Pancreas (tissue), 10 donors: ENCODE measurements around the gene TMEM132C. TPM values are rescaled to one million over a fixed set of nuclear protein-coding genes. Genes with fewer than 3 reads are reported as not detected.
"Not testable (repeated sequence)": the region's sequence is repeated elsewhere in the genome, so short reads cannot be mapped to it uniquely, and the experiment has no call there.

ENCODE experiments used
- ATAC-seq, 4 donors: fragments of 200-7000 bp; cut with Tn5 transposase; one replicate each; pipeline versions ENCODE4 v1.8.0 to v1.9.1; 2020; ENCODE audit warnings: mild to moderate bottlenecking in 4 of 4, moderate library complexity in 4 of 4
- DNase-seq, 6 donors: peaks; one replicate each; pipeline ENCODE4 v3.0.0-alpha.2; 2020
- FAIRE-seq: peaks from 2 replicates; lab custom pipeline; 2012; peaks lifted over from hg19 to GRCh38; lab: Jason Lieb, UNC
- H3K27ac ChIP-seq, 4 donors: fragments of 200-600 bp; sonication (generic); 1 replicate in 3 of 4; 2 replicates in 1 of 4; pipeline versions ENCODE4 v1.5.0 to v1.8.0; 2020
- H3K27me3 ChIP-seq, 4 donors: fragments of 200-600 bp; one replicate each; pipeline ENCODE4 v1.8.0; 2021
- H3K36me3 ChIP-seq, 3 donors: fragments of 200-600 bp; sonication (generic) in 1 of 3; one replicate each; pipeline versions ENCODE4 v1.5.0 to v1.8.0; 2020 to 2021
- H3K4me1 ChIP-seq, 3 donors: fragments of 200-600 bp; one replicate each; pipeline ENCODE4 v1.8.0; 2021
- H3K4me3 ChIP-seq, 4 donors: fragments of 200-600 bp; sonication (generic) in 2 of 4; one replicate each; pipeline versions ENCODE4 v1.5.0 to v1.8.0; 2020 to 2021
- H3K9me3 ChIP-seq, 4 donors: fragments of 200-600 bp; one replicate each; pipeline ENCODE4 v1.8.0; 2021
- WGBS, 2 donors: extraction: QIAGEN DNeasy Blood & Tissue Kit; methylation state at CpG; one replicate each; pipeline ENCODE4 v1.1.7; 2013; 5-methylcytosine and 5-hydroxymethylcytosine counted together
- intact Hi-C, 3 donors: fragments of 100-400 bp; cut with DNase I; formaldehyde crosslinking; loops; one replicate each; pipeline versions ENCODE4 v1.11.1 to v1.14.2; 2022
- polyA plus RNA-seq, 2 donors: library from polyadenylated mRNA; stranded (reverse); fragments of 200-250 nt; gene quantifications; one replicate each; pipeline ENCODE4 v1.2.3, GENCODE V29; 2013
- total RNA-seq, 6 donors: library from RNA; stranded (reverse); fragmentation: NEBNext Ultra II Directional in 4 of 6; extraction: Animal tissue kit (Norgen Biotek cat#: 25700) in 4 of 6; gene quantifications; one replicate each; pipeline versions ENCODE4 v1.2.1 to v1.2.4, GENCODE V29; 2021 to 2023
- TF ChIP-seq, protein P1 (sequence below), 4 donors: fragments of 200-600 bp; sonication (generic) in 3 of 4; IDR thresholded peaks; one replicate each; pipeline versions ENCODE4 v1.5.0 to v1.8.0; 2021; ENCODE audit warnings: antibody characterized with exemption in 4 of 4
- donor health status: healthy with polysubstance abuse.
- donor health status: DM: no; HTN: no; CAD: no; lungs with moderate emphysema.
- donor health status: DM: no; HTN: no; CAD: no.
- donor health status: control.
- donor health status: control.
- donor health status: Bipolar disorder and iron deficiency.
- donor health status: DM: yes; HTN: yes; CAD: no.
- donor health status: DM: no; HTN: no; CAD: no.
- donor health status: DM: no; HTN: no; CAD: no.
- donor health status: DM: yes; HTN: yes; CAD: no.

The TMEM132C gene
- total and polyA plus RNA-seq, 8 donors = 0.63 to 5.8 (median 3.1) TPM

GRCh38 chr12:128600886-128601285 lies 333.9 kb downstream of the TMEM132C start:
- no peak for ATAC-seq
- H3K9me3 ChIP-seq = no peaks in the 10 kb centered on the region
- intact Hi-C loops = no loop called here
- DNase-seq = no peak
- no peaks in the 10 kb centered on the region for H3K4me1 ChIP-seq
- no peaks in the 10 kb centered on the region for H3K36me3 ChIP-seq
- H3K4me3 ChIP-seq = no peak overlapping the region
- H3K27ac ChIP-seq = no peak overlapping the region
- TF ChIP-seq, protein P1, sequence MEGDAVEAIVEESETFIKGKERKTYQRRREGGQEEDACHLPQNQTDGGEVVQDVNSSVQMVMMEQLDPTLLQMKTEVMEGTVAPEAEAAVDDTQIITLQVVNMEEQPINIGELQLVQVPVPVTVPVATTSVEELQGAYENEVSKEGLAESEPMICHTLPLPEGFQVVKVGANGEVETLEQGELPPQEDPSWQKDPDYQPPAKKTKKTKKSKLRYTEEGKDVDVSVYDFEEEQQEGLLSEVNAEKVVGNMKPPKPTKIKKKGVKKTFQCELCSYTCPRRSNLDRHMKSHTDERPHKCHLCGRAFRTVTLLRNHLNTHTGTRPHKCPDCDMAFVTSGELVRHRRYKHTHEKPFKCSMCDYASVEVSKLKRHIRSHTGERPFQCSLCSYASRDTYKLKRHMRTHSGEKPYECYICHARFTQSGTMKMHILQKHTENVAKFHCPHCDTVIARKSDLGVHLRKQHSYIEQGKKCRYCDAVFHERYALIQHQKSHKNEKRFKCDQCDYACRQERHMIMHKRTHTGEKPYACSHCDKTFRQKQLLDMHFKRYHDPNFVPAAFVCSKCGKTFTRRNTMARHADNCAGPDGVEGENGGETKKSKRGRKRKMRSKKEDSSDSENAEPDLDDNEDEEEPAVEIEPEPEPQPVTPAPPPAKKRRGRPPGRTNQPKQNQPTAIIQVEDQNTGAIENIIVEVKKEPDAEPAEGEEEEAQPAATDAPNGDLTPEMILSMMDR (IDR thresholded peaks at IDR 0.05) = no peak
- 52 to 63% methylated on average over 6 of the region's 6 CpGs for WGBS, 2 donors
- no peak for FAIRE-seq
- no peaks in the 10 kb centered on the region for H3K27me3 ChIP-seq

- H3K36me3 ChIP-seq = no peaks in the 10 kb centered on the region
- 34 to 48% methylated on average over 4 of the region's 4 CpGs for WGBS, 2 donors
- H3K4me1 ChIP-seq = no peaks in the 10 kb centered on the region
- no peak overlapping the region for H3K4me3 ChIP-seq
- ATAC-seq = peak in 3 of 4 donors; percentile 44 to 77 (median 72)
- H3K9me3 ChIP-seq = no peaks in the 10 kb centered on the region
- H3K27me3 ChIP-seq = no peaks in the 10 kb centered on the region
- H3K27ac ChIP-seq = peak overlapping the region in 1 of 4 donors; percentile 28
- peak in 1 of 6 donors; percentile 21 for DNase-seq
- FAIRE-seq = no peak
- TF ChIP-seq, protein P1 (IDR thresholded peaks at IDR 0.05) = no peak
- intact Hi-C loops = no loop called here
These were observed 336.7 kb downstream of the TMEM132C start for GRCh38 chr12:128603573-128604115.

DNA sequence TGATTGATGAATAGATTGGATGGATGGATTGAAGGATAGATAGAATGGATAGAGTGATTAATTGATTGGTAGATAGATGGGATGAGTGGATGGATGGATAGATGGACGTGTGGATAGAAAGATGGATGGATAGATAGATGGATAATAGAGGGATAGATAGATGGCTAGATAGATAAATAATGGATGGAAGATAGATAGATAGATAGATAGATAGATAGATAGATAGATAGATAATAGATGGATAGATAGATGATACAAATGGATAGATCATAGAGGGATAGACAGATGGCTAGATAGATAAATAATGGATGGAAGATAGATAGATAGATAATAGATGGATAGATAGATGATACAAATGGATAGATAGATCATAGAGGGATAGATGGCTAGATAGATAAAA lies 337.2 kb downstream of the TMEM132C start:
- DNase-seq, H3K9me3 ChIP-seq, intact Hi-C loops, FAIRE-seq, H3K4me3 ChIP-seq, H3K36me3 ChIP-seq, H3K27me3 ChIP-seq, H3K4me1 ChIP-seq, ATAC-seq: not testable (repeated sequence)
- peak overlapping the region in 1 of 4 donors; percentile 28 for H3K27ac ChIP-seq
- WGBS, 2 donors = 31 to 62% methylated on average over 1 of the region's 1 CpG

- 35 to 49% methylated on average over 4 of the region's 4 CpGs for WGBS, 2 donors
- Histone ChIP-seq H3K9me3 (no peaks in the 10 kb centered on the region), H3K27me3 (no peaks in the 10 kb centered on the region), H3K4me1 (no peaks in the 10 kb centered on the region), H3K36me3 (no peaks in the 10 kb centered on the region), H3K27ac (peak overlapping the region in 1 of 4 donors; percentile 22), H3K4me3 (no peak overlapping the region)
- peak in 2 of 4 donors; percentile 28 to 34 for ATAC-seq
- no peak for FAIRE-seq
- DNase-seq = no peak
- TF ChIP-seq, protein P1 (IDR thresholded peaks at IDR 0.05) = no peak
- intact Hi-C loops = no loop called here
These were observed 339.1 kb downstream of the TMEM132C start for GRCh38 chr12:128606051-128606450.

DNA sequence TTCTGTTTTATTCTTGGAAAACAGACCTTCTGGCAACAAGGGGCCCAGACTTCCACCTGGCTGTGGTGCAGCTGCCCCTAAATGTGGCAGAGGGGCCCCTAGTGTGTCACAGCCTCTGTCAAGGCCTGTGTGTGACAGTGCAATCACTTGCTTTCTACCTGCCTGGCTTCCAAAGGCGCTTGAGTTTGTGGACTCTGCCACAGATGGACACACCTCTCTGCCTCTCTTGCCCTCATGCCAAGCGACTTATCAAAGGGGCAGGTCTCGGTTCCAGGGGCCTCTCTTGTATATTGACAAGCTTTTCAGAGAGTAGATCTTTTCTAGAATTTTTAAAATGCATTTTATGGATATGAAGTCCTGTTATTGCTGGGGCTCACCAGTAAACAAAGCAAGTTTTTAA lies 339.6 kb downstream of the TMEM132C start:
- Histone ChIP-seq H3K27ac (no peak overlapping the region), H3K36me3 (no peaks in the 10 kb centered on the region), H3K4me1 (no peaks in the 10 kb centered on the region), H3K4me3 (no peak overlapping the region), H3K27me3 (no peaks in the 10 kb centered on the region), H3K9me3 (no peaks in the 10 kb centered on the region)
- WGBS, 2 donors = 40 to 80% methylated on average over 3 of the region's 3 CpGs
- ATAC-seq (no peak), FAIRE-seq (no peak), DNase-seq (no peak)
- TF ChIP-seq, protein P1 (IDR thresholded peaks at IDR 0.05) = no peak
- intact Hi-C loops = no loop called here
